ENCODE measurements around the gene FGFR3. TPM values are rescaled to one million over a fixed set of nuclear protein-coding genes. Genes with fewer than 3 reads are reported as not detected.

The FGFR3 gene
- total and polyA plus RNA-seq, 2 of the 4 experiments (the other 2 are of a cell fraction): 0.18 to 0.67 TPM

DNA sequence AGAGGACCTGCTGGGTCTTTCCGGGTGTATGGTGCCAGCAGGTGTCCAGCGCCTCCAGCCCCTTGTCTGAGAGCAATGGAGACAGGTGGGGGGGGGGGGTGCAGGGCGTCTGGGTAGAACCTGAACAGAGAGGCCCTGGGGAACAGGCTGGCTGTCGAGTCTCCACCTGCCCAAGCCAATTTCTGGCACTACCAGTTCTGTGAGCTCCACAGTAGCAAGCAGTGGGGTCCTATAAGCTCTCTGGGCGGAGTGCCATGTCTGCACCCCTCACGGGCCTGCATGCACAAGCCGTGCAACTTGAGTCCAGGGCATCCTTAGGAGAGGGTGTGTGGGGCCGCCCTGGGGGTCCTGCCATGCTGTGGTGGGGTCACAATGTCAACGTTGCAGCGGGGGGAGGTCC lies 10.1 kb upstream of the FGFR3 start:
- intact Hi-C loops (cut with micrococcal nuclease): no loop called here
- in situ Hi-C loops (cut with MboI; ENCODE audit: low sequenced_read_pairs): no loop called here
- dilution Hi-C loops (cut with HindIII; ENCODE audit: low sequenced_read_pairs, unreplicated experiment): no loop called here
- no CpG with 5 or more reads among the region's 10 CpGs for WGBS, 2 experiments (ENCODE audit: extremely low coverage in 2 of 2, insufficient read length in 1 of 2)
- POLR2A ChIA-PET (ENCODE audit: unreplicated experiment): no interaction called here
- no peak overlapping the region for H3K4me3 ChIP-seq (ENCODE audit: insufficient read depth, low read depth, low read length)
- no peak overlapping the region for H3K56ac ChIP-seq (ENCODE audit: extremely low read depth, insufficient read depth, low read length)
- no peak overlapping the region for H3K23ac ChIP-seq (ENCODE audit: low read depth, low read length)
- H2BK20ac ChIP-seq (ENCODE audit: low read depth, low read length): no peak overlapping the region
- ATAC-seq (ENCODE audit: low read depth) (no peak), DNase-seq (no peak)
- H4K91ac ChIP-seq (ENCODE audit: insufficient read depth, low read depth, low read length): no peak overlapping the region
- H3K4me1 ChIP-seq (ENCODE audit: control insufficient read depth, insufficient read depth, low read length): peaks cover 2% of the 10 kb centered on the region; the same call in 1 of the 2 replicates
- no peak overlapping the region for H2AK9ac ChIP-seq (replicated peaks; ENCODE audit: low read depth, low read length, poor library complexity)
- no TSS peak for BruUV-seq (replicated peaks)
- H2AK5ac ChIP-seq (ENCODE audit: low read depth, low read length): no peak overlapping the region
- no peak overlapping the region for H3K4me2 ChIP-seq (ENCODE audit: low read depth, low read length)
- no peaks in the 10 kb centered on the region for H3K36me3 ChIP-seq (ENCODE audit: control insufficient read depth, insufficient read depth, low read length)
- no peak overlapping the region for H3K14ac ChIP-seq (replicated peaks; ENCODE audit: low read depth, low read length)
- H3K9me3 ChIP-seq (ENCODE audit: control insufficient read depth, insufficient read depth, low read length): no peaks in the 10 kb centered on the region
- no peak overlapping the region for H2BK15ac ChIP-seq (ENCODE audit: low read depth, low read length)
- H4K8ac ChIP-seq (ENCODE audit: low read depth in 2 of 2, low read length in 2 of 2): no peak overlapping the region
- no peaks in the 10 kb centered on the region for H3K79me1 ChIP-seq (ENCODE audit: low read depth in 1 of 2, low read length in 2 of 2)
- no peak overlapping the region for H3K18ac ChIP-seq (ENCODE audit: low read depth, low read length)
- TF ChIP-seq POLR2A (IDR thresholded peaks at IDR 0.05; ENCODE audit: low read depth, low read length): no peak
- TF ChIP-seq, protein P1, sequence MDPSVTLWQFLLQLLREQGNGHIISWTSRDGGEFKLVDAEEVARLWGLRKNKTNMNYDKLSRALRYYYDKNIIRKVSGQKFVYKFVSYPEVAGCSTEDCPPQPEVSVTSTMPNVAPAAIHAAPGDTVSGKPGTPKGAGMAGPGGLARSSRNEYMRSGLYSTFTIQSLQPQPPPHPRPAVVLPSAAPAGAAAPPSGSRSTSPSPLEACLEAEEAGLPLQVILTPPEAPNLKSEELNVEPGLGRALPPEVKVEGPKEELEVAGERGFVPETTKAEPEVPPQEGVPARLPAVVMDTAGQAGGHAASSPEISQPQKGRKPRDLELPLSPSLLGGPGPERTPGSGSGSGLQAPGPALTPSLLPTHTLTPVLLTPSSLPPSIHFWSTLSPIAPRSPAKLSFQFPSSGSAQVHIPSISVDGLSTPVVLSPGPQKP (IDR thresholded peaks at IDR 0.05; ENCODE audit: borderline replicate concordance, low read depth, low read length): no peak
- TF ChIP-seq, protein P2, sequence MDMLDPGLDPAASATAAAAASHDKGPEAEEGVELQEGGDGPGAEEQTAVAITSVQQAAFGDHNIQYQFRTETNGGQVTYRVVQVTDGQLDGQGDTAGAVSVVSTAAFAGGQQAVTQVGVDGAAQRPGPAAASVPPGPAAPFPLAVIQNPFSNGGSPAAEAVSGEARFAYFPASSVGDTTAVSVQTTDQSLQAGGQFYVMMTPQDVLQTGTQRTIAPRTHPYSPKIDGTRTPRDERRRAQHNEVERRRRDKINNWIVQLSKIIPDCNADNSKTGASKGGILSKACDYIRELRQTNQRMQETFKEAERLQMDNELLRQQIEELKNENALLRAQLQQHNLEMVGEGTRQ (IDR thresholded peaks at IDR 0.05; ENCODE audit: low read depth, low read length): no peak
- no peak for TF ChIP-seq FOS (IDR thresholded peaks at IDR 0.05; ENCODE audit: low read depth, low read length)
- TF ChIP-seq, protein P3, sequence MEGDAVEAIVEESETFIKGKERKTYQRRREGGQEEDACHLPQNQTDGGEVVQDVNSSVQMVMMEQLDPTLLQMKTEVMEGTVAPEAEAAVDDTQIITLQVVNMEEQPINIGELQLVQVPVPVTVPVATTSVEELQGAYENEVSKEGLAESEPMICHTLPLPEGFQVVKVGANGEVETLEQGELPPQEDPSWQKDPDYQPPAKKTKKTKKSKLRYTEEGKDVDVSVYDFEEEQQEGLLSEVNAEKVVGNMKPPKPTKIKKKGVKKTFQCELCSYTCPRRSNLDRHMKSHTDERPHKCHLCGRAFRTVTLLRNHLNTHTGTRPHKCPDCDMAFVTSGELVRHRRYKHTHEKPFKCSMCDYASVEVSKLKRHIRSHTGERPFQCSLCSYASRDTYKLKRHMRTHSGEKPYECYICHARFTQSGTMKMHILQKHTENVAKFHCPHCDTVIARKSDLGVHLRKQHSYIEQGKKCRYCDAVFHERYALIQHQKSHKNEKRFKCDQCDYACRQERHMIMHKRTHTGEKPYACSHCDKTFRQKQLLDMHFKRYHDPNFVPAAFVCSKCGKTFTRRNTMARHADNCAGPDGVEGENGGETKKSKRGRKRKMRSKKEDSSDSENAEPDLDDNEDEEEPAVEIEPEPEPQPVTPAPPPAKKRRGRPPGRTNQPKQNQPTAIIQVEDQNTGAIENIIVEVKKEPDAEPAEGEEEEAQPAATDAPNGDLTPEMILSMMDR (conservative IDR thresholded peaks at IDR 0.05; ENCODE audit: low read depth, low read length): no peak
- TF ChIP-seq SMC3 (IDR thresholded peaks at IDR 0.05; ENCODE audit: low read depth, low read length): no peak
- no peak for TF ChIP-seq BHLHE40 (IDR thresholded peaks at IDR 0.05; ENCODE audit: low read depth, low read length)
- H3K9me1 ChIP-seq (ENCODE audit: insufficient read depth, low read length): no peaks in the 10 kb centered on the region
- peaks cover 13% of the 10 kb centered on the region; the same call in 1 of the 2 replicates for H3K27me3 ChIP-seq (ENCODE audit: control insufficient read depth, insufficient read depth, low read length)
- H2AFZ ChIP-seq (replicated peaks; ENCODE audit: low read length, poor library complexity): no peak overlapping the region
- no peak overlapping the region for H3K27ac ChIP-seq (ENCODE audit: insufficient read depth, low read length)
- CTCF ChIA-PET: no interaction called here
- H2BK5ac ChIP-seq (ENCODE audit: low read depth, low read length, poor library complexity, severe bottlenecking): no peak overlapping the region
- no peak overlapping the region for H3K4ac ChIP-seq (ENCODE audit: low read depth, low read length)
- no peak overlapping the region for H4K5ac ChIP-seq (ENCODE audit: low read depth, low read length)
- no peak overlapping the region for H3K9ac ChIP-seq (ENCODE audit: low read depth, low read length)
- H2BK120ac ChIP-seq (ENCODE audit: low read depth, low read length): no peak overlapping the region
- H4K20me1 ChIP-seq (ENCODE audit: insufficient read depth, low read length): no peaks in the 10 kb centered on the region
